IMR-90 (cell line): ENCODE results near the gene ARHGAP15.
A peak's percentile ranks its signal among the peaks of the same experiment; 100 is the strongest.

Experiments
- BHLHE40 ChIP-seq: fragments of 150-350 bp; IDR thresholded peaks from 2 replicates; pipeline ENCODE4 v1.6.1; 2016; ENCODE audit warnings: mild to moderate bottlenecking, low read depth, low read length
- CTCF ChIP-seq: conservative IDR thresholded peaks from 2 replicates; pipeline ENCODE4 v1.5.1; 2012; ENCODE audit warnings: mild to moderate bottlenecking, low read depth, low read length, improper control_type of control experiment
- ELK1 ChIP-seq: fragments of 150-350 bp; IDR thresholded peaks from 2 replicates; pipeline ENCODE4 v1.6.1; 2016; ENCODE audit warnings: low read depth, mild to moderate bottlenecking, low read length, moderate library complexity, borderline replicate concordance
- POLR2A ChIP-seq: IDR thresholded peaks from 2 replicates; pipeline ENCODE4 v1.6.1; 2012; ENCODE audit warnings: mild to moderate bottlenecking, low read depth, low read length
- RFX5 ChIP-seq: IDR thresholded peaks from 2 replicates; pipeline ENCODE4 v1.8.0; 2012; ENCODE audit warnings: low read depth, mild to moderate bottlenecking, low read length, moderate library complexity

GRCh38 chr2:143433251-143433650 is 304.0 kb downstream of the ARHGAP15 start:
- TF ChIP-seq CTCF (peak; percentile 29; the same call in 1 of the 2 replicates), ELK1 (no peak), RFX5 (no peak), BHLHE40 (no peak), POLR2A (no peak)
